TTC549 (cell line): ENCODE measurements around the gene KRT86.
"Not testable (repeated sequence)": the region's sequence is repeated elsewhere in the genome, so short reads cannot be mapped to it uniquely, and the experiment has no call there.

ENCODE experiments used
- FAIRE-seq: peaks from 2 replicates; lab custom pipeline; 2012; peaks lifted over from hg19 to GRCh38; lab: Jason Lieb, UNC

Gene KRT86

GRCh38 chr12:52338241-52338960 is 64.0 kb downstream of the KRT86 start:
- FAIRE-seq, result no peak

- FAIRE-seq, result no peak
Observed at GRCh38 chr12:52341066-52341580, 66.7 kb downstream of the KRT86 start.

GRCh38 chr12:52342781-52343490 is 68.5 kb downstream of the KRT86 start:
- FAIRE-seq, result no peak

GRCh38 chr12:52343550-52343949 is 69.1 kb downstream of the KRT86 start:
- FAIRE-seq, result no peak

DNA sequence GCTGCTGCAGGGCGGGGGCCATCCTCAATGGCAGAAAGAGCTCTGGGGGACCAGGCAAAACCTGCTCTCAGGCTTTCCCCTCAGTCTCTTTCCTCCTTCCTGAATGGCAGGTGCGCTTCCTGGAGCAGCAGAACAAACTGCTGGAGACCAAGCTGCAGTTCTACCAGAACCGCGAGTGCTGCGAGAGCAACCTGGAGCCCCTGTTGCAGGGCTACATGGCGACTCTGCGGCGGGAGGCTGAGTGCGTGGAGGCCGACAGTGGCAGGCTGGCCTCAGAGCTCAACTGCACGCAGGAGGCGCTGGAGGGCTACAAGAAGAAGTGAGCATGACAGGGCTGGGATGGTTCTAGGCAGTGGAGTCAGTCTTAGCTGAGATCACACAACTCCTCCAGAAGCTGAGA is 69.7 kb downstream of the KRT86 start:
- no peak for FAIRE-seq

DNA sequence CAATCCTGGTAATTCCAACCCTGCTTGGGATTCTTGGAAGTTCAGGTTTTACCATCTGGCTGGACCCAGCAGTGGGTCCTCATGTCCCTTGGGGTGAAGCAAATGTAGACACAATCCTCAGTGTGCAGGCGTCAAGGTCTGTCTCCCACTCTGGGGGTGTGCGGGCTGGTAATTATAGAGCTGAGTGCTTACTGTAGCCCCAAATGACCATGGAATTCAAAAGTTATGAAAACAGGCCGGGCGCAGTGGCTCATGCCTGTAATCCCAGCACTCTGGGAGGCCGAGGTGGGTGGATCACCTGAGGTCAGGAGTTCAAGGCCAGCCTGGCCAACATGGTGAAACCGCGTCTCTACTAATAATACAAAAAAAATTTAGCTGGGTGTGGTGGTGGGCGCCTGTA is 70.6 kb downstream of the KRT86 start:
- not testable (repeated sequence) for FAIRE-seq

DNA sequence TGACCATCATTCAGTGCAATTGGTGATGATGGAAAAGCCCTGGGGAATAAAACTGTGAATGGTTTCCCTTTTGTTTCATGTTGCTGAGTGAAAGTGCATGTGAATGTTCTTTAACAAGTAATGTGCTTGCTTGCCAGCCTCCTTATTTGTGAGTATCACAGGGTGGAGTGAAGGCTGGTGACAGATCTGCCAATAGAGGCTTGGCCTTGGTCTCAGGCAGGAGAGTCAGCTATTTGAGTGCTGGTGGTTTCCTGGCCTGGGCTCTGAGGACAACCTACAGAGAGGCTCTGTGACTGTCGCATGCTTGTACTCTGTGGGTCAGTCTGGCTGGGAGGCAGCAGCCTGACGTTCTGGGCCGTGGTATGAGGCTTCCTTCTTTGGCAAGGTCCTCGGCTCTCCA is 72.1 kb downstream of the KRT86 start:
- FAIRE-seq, result no peak

- FAIRE-seq, result no peak
Observed at GRCh38 chr12:52347016-52347415, 72.6 kb downstream of the KRT86 start.

- FAIRE-seq, result no peak
Observed at GRCh38 chr12:52347551-52348510, 73.4 kb downstream of the KRT86 start.

GRCh38 chr12:52349196-52349595 is 74.8 kb downstream of the KRT86 start:
- FAIRE-seq, result no peak

DNA sequence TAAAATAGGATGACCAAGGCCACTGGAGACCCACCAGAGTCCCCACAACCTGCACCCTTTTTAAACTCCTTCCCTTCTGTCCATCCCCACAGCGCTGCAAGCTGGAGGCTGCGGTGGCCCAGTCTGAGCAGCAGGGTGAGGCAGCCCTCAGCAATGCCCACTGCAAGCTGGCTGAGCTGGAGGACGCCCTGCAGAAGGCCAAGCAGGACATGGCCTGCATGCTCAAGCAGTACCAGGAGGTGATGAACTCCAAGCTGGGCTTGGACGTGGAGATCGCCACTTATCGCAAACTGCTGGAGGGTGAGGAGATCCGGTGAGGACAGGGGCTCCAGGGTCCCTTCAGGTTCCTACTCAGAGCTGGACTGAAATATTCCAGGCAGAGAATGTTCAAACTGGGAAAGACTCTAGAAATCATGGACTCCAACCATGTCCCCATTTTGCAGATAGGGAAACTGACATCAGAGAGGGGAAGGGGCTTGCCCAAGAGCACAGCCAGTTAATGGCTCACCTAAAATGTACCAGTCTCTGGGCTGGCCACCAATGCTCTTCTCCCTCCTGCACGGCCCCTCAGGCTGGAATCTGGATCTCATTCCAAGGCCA is 75.7 kb downstream of the KRT86 start:
- no peak for FAIRE-seq

- no peak for FAIRE-seq
Observed at GRCh38 chr12:52350786-52351185, 76.3 kb downstream of the KRT86 start.

GRCh38 chr12:52351196-52352059 is 77.0 kb downstream of the KRT86 start:
- FAIRE-seq, result no peak

GRCh38 chr12:52352951-52353350 is 78.5 kb downstream of the KRT86 start:
- FAIRE-seq, result no peak

DNA sequence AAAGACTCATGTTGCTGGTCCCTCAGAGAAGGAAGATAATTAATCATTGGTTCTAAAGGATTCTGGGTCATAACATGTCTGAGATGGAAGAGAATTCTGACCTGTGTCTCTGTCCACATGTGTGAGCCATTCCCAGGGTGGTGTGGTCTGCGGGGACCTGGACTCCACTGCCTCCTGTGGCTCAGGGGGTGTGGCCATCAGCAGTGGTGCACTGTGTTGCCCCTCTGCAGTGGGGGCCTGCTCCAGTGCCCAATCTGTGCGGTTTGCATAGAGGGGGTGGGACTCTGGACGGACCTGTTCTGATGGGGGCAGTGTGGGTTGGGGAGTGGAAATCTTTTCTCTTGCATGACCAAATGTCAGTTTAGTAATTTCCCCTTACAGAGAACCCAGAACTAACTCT is 79.3 kb downstream of the KRT86 start:
- no peak for FAIRE-seq

GRCh38 chr12:52354200-52354599 is 79.8 kb downstream of the KRT86 start:
- no peak for FAIRE-seq

DNA sequence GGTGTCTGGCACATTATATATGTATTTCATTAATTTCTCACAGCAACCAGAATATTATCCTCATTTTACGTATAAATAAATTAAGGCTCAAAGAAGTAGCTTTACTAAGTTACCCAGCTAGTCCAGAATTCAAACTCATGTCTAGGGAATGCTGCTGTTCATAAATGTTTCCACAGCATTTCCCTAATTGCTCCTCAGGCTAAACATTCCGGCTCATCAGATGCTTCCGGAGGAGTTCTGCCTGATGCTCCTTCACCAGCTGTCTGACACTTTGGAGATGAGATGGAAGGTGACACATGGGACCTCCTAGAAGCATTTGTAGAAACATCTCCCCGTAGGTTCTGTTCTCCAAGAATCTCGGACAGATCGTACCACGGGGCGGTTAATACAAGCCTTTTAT is 80.7 kb downstream of the KRT86 start:
- no peak for FAIRE-seq

DNA sequence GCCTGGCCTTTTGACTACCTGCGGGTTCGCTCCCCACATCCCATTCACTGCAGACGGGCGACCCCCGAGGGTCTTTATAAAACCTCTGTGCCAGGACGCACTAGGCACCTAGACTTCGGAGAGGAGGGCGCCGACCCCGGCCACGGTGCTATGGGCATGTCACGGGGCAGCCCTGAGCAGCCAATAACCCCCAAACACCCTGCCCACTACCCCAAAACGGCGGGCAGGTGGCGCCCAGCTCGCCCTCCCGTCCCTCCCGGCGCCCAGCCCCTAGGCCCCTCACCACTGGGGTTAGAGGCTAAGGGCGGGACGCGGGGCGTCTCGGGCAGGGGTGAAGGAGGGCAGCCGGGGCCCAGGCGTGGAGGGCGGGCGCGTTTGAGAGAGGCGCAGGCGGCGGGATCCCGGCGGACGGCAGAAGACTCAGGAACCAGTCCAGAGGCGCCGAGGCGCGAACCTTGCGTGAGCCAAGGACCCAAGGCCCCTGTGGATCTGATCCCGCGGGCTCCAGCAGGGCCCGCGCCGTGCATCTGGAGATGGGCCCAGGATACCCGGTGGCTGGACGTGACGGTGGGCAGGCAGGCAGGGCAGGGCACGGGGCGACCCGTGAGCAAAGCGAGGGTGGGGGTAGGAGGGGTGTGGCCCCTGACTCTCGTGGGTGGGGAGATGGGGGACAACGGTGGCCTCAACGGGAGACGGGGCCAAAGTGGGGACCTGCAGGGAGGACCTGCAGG is 81.8 kb downstream of the KRT86 start:
- no peak for FAIRE-seq

GRCh38 chr12:52356762-52357580 is 82.5 kb downstream of the KRT86 start:
- no peak for FAIRE-seq
